ENCODE measurements around the gene DOCK10.

DNA sequence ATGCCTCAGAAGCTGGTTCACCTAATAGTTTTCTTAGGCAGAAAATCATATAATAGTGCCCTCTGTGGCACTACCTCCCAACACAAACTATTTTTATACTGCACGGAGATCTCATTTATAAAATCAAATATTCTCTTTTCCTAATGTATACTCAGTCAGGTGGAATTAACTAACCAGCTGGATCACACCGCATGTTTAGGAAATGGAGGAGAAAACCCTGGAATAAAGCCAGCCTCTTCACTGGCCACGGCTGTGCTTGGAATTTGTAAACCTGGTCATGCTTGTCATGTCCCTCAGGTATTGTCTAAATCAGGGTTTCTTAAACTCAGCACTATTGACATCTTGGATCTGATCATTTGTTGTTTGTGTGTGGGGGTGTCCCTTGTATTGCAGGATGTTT, 85.6 kb downstream of the DOCK10 start:
- TF ChIP-seq POLR2A (IDR thresholded peaks at IDR 0.05; ENCODE audit: low read length): no peak
- no peak for TF ChIP-seq GATA1 (IDR thresholded peaks at IDR 0.05; ENCODE audit: low read depth, low read length)

Data from erythroblast (primary cell).